Activated CD4-positive, alpha-beta T cell treated with anti-CD3 and anti-CD28 coated beads for 4 hours (primary cell): ENCODE results near the gene FAM229A.
A peak's percentile ranks its signal among the peaks of the same experiment; 100 is the strongest.

Experiments used
- DNase-seq, 2 donors: peaks; one replicate each; pipeline ENCODE4 v3.0.0-alpha.2; 2020

Gene FAM229A

DNA sequence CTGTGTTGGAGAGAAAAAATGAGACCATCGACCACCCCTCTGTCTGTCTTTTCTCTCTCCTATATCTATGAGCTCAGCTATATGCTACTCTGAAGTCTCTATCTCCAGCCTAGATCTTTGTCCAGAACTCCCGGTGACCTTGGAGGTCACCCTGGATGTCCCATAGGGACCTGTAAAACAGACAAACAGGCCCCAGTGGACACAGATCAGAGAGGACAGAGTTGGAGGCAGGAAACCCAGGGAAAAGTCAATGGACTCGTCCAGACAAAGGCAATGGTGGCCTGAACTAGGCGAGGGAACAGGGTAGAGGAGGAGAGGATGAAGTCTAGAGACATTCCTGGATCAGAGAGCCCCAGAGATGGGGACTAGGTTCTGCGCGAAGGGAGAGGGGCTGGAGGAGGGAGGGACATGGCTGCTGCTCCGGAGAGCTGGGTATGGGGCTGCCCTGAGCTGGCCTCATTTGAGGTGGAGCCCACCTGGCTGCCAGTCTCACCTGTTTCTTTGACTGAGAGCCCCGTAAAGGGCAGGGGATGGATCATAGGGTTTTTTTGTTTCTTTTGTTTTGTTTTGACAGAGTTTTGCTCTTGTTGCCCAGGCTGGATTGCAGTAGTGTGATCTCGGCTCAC is 15.6 kb downstream of the FAM229A start:
- DNase-seq, result no peak

DNA sequence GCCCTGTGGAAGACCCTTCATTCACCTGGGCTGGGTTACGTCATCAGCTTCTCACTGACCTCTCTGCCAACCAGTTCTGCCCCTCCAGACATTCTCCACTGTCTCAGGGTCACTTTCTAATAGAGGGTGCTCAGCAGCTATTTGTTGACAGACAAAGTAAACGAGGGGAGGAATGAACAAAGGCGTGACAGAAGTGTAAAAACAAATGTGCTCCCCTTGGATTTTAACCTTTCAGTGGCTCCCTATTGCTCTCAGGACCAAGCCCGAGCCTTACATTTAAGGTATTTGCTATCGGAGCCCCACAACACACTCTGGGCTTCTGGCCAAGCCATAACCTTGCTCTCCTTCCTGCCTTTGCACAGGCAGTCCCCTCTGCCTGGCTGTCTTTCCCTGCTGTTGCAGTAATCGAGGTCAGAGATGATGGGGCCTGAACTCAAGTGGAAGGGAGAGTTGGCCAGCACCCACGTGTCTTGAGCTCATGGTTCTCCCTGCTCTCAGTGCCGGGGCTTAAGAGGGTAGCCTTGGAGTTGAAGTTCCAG is 16.9 kb downstream of the FAM229A start:
- DNase-seq, result no peak

- no peak for DNase-seq
These were observed 19.6 kb downstream of the FAM229A start for GRCh38 chr1:32342704-32343103.

DNA sequence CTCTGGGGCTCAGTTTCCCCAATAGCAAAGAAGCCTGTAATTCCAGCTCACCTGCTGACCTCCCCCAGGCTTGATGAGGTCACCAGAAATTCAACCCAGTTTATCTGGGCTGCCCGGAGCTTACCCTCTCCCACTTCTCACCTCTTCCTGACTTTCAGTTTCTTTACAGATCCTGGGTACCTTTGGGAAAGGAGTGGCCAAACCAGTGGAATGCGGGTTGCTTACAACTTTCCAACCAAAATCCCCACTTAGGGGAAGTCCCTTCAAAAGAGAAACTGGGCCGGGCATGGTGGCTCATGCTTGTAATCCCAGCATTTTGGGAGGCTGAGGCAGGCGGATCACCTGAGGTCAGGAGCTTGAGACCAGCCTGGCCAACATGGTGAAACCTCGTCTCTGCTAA is 20.3 kb downstream of the FAM229A start:
- no peak for DNase-seq

GRCh38 chr1:32341186-32341757 is 21.0 kb downstream of the FAM229A start:
- DNase-seq, result no peak

GRCh38 chr1:32339363-32339978 is 22.8 kb downstream of the FAM229A start:
- peak in 1 of 2 donors; percentile 15 for DNase-seq

DNA sequence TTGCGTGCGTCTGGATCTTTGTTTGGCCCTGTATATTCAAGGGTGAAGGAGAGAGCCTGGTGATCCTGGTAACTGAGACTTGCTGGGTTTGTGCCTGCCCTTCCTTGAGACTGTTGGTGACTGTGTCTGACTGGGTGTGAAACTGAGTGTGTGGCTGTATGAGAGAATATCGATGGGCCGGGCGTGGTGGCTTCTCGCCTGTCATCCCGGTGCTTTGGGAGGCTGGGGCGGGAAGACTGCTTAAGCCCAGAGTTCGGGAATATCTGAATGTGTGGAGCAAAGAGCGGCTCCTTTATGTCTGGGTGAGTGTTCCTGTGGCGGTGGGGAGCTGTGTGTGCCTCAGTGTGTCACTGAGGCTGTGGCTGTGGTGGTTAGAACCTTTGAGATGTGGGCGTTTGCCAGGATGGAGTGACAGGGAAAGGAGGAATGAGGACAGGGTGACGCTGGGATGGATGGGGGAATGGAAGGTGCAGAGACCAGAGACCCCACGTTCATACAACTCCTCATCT is 23.6 kb downstream of the FAM229A start:
- no peak for DNase-seq

GRCh38 chr1:32337855-32338636 is 24.2 kb downstream of the FAM229A start:
- no peak for DNase-seq

DNA sequence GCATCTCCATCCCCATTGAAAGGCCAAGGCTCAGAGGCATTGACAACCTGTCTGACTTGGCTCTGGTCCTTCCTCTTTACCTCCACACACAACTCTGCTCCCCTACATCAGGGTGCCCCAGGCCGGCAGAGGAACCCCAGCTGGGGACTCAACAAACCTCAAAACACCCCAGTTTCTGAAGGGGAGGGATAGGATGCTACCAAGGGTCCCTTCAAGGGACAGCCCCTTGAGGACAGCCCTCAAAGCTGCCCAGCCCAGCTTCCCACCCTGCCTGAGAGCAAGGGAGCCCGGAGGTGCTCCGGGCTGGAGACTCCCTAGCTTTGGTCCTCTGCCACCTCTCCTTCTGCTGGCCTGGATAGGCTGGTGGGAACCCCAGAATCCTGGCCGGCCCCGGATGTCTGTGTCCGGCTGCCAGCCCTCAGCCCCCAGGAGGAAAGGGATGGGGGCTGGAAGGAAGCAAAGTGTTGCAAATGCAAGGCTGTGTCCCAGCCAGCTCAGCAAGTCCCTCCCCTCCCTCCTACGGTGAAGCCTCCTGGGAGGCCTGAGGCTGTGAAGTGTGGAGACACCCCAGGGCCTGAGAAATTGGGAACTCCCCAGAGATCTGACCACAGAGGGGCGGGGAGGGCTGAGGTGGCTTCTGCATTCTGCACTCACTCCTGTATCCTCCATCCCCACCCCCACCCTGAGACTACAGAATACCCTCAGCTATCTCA is 25.2 kb downstream of the FAM229A start:
- DNase-seq, result peak; percentile 43 to 51

DNA sequence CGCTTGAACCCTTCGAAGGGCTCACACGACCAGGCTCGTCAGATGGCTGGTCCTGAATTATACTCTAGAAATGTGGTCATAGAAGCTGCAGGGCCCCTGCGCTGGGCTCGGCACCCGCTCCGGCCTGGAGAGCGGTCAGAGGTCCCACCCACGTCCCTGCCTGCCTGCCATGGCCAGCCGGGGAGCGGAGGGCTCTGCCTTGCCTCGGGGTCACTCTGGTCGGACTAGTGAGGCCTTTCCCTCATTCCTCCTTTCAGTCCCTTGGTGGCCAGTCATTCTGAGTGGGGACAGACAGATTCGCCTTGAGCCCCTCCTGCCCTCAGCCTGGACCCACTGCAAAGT is 25.7 kb downstream of the FAM229A start:
- no peak for DNase-seq

- DNase-seq, result peak; percentile 88 to 89
These were observed 26.3 kb downstream of the FAM229A start, which contains the start of gene MARCKSL1 for GRCh38 chr1:32335790-32336590. TSS of gene MARCKSL1 (minus strand) at chr1:32336233. CDS start at chr1:32336033, 200 bp downstream.

GRCh38 chr1:32335535-32335789 is 26.8 kb downstream of the FAM229A start:
- DNase-seq, result no peak

- DNase-seq, result peak; percentile 67 to 71
These were observed 27.3 kb downstream of the FAM229A start for GRCh38 chr1:32334864-32335534.

GRCh38 chr1:32334274-32334861 is 27.9 kb downstream of the FAM229A start:
- no peak for DNase-seq

DNA sequence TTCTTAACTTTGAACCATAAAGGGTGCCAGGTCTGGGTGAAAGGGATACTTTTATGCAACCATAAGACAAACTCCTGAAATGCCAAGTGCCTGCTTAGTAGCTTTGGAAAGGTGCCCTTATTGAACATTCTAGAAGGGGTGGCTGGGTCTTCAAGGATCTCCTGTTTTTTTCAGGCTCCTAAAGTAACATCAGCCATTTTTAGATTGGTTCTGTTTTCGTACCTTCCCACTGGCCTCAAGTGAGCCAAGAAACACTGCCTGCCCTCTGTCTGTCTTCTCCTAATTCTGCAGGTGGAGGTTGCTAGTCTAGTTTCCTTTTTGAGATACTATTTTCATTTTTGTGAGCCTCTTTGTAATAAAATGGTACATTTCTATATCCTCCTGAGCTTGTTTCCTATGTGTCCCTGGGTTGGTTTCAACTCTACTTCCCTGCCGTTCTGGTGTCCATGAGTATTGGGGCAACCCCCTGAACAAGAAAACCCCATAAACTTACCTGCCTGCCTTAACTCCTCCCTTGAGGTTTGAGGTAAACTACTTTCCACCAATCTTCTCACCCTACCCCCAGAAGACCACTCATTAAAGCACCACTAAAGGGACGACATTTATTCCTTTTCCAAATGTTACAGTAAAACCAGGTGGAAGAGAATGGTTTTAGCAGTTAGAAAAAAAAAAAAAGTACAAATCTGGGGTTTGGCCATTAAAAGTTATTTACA is 28.9 kb downstream of the FAM229A start:
- no peak for DNase-seq

DNA sequence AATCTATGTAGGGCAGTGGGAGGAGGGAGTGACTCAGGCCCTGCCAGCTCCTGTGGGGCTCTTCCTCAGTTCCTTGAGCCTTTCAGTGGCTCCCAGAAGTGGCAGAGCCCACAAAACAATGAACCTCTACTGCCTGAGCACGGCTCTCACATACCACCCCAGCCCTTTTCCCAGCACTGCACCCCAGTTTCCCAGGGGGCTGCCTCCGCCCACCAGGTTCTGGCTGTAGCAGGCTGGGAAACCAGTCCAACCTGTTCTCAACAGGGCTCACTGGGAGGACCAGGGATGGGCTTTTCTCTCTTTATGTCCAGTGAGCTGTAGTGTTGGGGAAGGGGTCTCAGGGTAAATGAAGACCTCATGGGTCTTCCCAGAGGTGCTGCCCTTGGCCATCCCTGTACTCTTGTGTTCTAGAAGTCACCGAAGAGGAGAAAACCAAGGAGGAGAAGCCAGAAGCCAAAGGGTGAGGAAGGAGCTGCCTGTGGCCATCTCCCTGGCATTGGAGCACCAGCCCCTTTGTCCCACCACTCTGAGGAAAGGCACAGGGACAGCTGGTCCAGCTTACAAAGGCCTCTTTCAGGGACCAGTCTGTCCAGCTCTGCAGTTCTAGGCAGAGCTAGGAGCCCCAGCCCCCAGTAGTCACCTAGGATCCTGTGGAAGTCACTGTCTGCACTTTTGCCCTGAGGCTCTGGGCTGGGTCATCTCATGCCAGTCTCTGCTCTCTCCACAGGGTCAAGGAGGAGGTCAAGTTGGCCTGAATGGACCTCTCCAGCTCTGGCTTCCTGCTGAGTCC is 29.8 kb downstream of the FAM229A start:
- DNase-seq, result no peak

DNA sequence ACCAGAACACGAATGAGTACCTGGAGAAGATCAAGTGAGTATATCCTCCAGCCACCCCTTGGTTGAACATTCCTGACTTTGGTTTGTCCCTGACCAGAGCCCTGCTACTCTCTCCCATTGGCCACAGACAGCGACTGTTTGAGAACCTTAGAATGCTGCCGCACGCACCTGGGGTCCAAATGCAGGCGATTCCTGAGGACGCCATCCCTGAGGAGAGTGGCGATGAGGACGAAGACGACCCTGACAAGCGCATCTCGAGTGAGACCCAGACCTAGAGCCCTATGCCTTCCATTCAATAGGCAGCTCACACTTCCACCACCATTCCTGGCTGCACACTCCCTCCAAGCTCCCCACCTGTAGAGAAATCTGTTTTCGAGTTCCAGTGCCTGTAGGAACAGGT is 30.7 kb downstream of the FAM229A start:
- DNase-seq, result no peak

DNA sequence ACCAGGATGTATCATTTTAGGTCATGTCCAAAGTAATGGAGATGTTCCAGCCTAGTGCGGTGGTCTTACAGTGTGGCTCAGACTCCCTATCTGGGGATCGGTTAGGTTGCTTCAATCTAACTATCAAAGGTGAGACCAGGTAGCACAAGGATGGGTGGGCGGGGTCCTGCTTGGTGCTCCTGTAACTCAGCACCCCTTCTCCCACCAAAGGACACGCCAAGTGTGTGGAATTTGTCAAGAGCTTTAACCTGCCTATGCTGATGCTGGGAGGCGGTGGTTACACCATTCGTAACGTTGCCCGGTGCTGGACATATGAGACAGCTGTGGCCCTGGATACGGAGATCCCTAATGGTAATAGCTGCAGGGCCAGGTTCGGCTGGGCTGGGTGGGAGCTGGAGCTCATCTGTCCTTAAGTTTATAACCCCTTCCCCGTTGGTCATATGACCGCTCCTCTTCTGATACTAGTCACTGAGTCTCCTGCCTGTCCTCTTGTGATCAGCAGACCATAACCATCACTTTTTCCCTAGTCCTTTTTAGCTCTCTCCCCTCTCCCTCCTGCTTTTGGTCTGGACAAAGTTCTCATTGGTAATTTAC is 31.6 kb downstream of the FAM229A start:
- no peak for DNase-seq

DNA sequence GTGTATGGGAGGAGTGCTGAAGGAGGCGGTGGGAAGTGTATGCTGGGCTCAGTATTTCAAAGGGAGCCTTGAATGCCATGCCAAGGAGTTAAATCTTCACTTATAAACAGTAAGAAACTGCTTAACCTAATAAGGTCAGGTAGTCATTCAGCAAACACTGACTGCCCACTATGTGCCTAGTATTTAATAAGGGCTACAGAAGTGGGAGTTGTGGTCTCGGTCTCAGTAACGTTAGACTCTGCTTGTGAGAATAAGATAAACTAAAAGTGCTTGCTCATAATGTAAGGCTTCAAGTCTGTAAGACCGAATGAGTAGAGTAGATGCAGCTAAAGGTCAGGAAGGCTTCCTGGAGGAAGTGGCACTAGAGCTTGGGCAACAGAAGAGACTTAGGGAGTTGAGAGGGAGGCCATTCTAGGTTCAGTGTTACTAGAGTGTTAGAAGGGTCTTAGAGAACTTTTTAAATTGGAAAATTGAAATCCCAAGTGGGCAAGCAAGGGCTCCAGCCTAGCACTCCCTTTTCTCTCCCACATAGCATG is 32.3 kb downstream of the FAM229A start:
- no peak for DNase-seq
